A673 (cell line): ENCODE measurements around the gene SUPT5H. TPM values are rescaled to one million over a fixed set of nuclear protein-coding genes. Genes with fewer than 3 reads are reported as not detected.
A peak's percentile ranks its signal among the peaks of the same experiment; 100 is the strongest.

Experiments used
- BruUV-seq: library from RNA; stranded (reverse); fragments of 400-500 nt; replicated peaks from 2 replicates; lab custom pipeline; 2021; lab: Mats Ljungman, UMichigan
- CTCF ChIA-PET: fragments of 300-600 bp; sonication (Branson Sonifier 250); formaldehyde crosslinking; loops from one replicate; lab custom pipeline; 2022; ENCODE audit warnings: antibody characterized with exemption; lab: Charles Lee
- POLR2A ChIA-PET: fragments of 300-600 bp; sonication (Branson Sonifier 250); formaldehyde crosslinking; loops from one replicate; lab custom pipeline; 2022; ENCODE audit warnings: antibody characterized with exemption; ENCODE audit not compliant: low non-redundant PET; lab: Charles Lee
- DNase-seq: peaks from one replicate; pipeline ENCODE4 v3.0.0-alpha.2; 2015; ENCODE audit warnings: low spot score
- H3K27ac ChIP-seq: fragments of 200-600 bp; sonication (generic); 2 replicates; pipeline ENCODE4 v1.5.1; 2016; ENCODE audit warnings: mixed run types, low read depth, mild to moderate bottlenecking, mixed read lengths, antibody characterized with exemption, low read length; ENCODE audit not compliant: poor library complexity, severe bottlenecking
- H3K27me3 ChIP-seq: fragments of 200-600 bp; sonication (generic); replicated peaks from 2 replicates; pipeline ENCODE4 v1.6.1; 2017; ENCODE audit warnings: mixed run types, low read depth, mild to moderate bottlenecking, mixed read lengths, antibody characterized with exemption, low read length; ENCODE audit not compliant: insufficient read depth, poor library complexity
- H3K36me3 ChIP-seq: fragments of 200-600 bp; sonication (generic); 2 replicates; pipeline ENCODE4 v1.6.1; 2016; ENCODE audit warnings: mixed run types, mild to moderate bottlenecking, mixed read lengths, antibody characterized with exemption, low read length; ENCODE audit not compliant: insufficient read depth, poor library complexity, severe bottlenecking
- H3K4me1 ChIP-seq: fragments of 200-600 bp; sonication (generic); 2 replicates; pipeline ENCODE4 v1.6.1; 2017; ENCODE audit warnings: mixed run types, mild to moderate bottlenecking, mixed read lengths, antibody characterized with exemption, low read length; ENCODE audit not compliant: insufficient read depth, poor library complexity, severe bottlenecking
- H3K4me3 ChIP-seq: fragments of 200-600 bp; sonication (generic); 2 replicates; pipeline ENCODE4 v1.5.1; 2016; ENCODE audit warnings: low read depth, mixed run types, mild to moderate bottlenecking, mixed read lengths, low read length; ENCODE audit not compliant: poor library complexity, severe bottlenecking
- H3K9me3 ChIP-seq: fragments of 200-600 bp; sonication (generic); 2 replicates; pipeline ENCODE4 v1.6.1; 2016; ENCODE audit warnings: mixed run types, low read depth, mild to moderate bottlenecking, mixed read lengths, antibody characterized with exemption, low read length; ENCODE audit not compliant: poor library complexity, severe bottlenecking
- CTCF ChIP-seq: fragments of 300-800, 200-600 bp; sonication (generic); conservative IDR thresholded peaks from 2 replicates; pipeline ENCODE4 v1.5.1; 2017; ENCODE audit warnings: low read depth, mild to moderate bottlenecking, antibody characterized with exemption, low read length, moderate library complexity, mixed read lengths
- EZH2 ChIP-seq: fragments of 200-600 bp; sonication (generic); IDR thresholded peaks from 2 replicates; pipeline ENCODE4 v1.6.1; 2017; ENCODE audit warnings: borderline replicate concordance, low read depth, mild to moderate bottlenecking, mixed read lengths, antibody characterized with exemption, low read length; ENCODE audit not compliant: poor library complexity, severe bottlenecking
- intact Hi-C: fragments of 100-400 bp; cut with micrococcal nuclease; formaldehyde crosslinking; loops from one replicate; pipeline ENCODE4 v1.10.0; 2022; ENCODE audit not compliant: unreplicated experiment
- total RNA-seq: library from RNA; stranded (reverse); gene quantifications from 2 replicates; pipeline ENCODE4 v1.2.3, GENCODE V29; 2021

The SUPT5H gene
- total RNA-seq, 1 experiment from 2014 or later = 169 TPM

GRCh38 chr19:39410831-39411080, 34.6 kb upstream of the SUPT5H start:
- DNase-seq = no peak
- H3K9me3 ChIP-seq = no peaks in the 10 kb centered on the region
- peaks cover 44% of the 10 kb centered on the region for H3K4me1 ChIP-seq
- BruUV-seq = no TSS peak
- TF ChIP-seq CTCF = no peak
- no peak for TF ChIP-seq EZH2
- H3K27ac ChIP-seq = peak overlapping the region; percentile 93
- intact Hi-C loops = loop anchor here (5.0 kb wide), 1 partner anchor 288 kb away; no protein-coding TSS in a partner anchor
- ChIA-PET POLR2A (no interaction called here), CTCF (interaction anchor here (1.8 kb wide), 1 partner anchor 13 kb away, joined by 16 read pairs; no protein-coding TSS in a partner anchor)
- H3K27me3 ChIP-seq = no peaks in the 10 kb centered on the region
- H3K36me3 ChIP-seq = peaks cover 8% of the 10 kb centered on the region
- H3K4me3 ChIP-seq = no peak overlapping the region

GRCh38 chr19:39411081-39411831, 34.1 kb upstream of the SUPT5H start:
- Histone ChIP-seq H3K4me3 (peak overlapping the region; percentile 100), H3K27ac (peak overlapping the region; percentile 44), H3K27me3 (no peaks in the 10 kb centered on the region), H3K9me3 (no peaks in the 10 kb centered on the region), H3K36me3 (peaks cover 13% of the 10 kb centered on the region), H3K4me1 (peaks cover 46% of the 10 kb centered on the region)
- BruUV-seq = no TSS peak
- DNase-seq = no peak
- ChIA-PET CTCF (interaction anchor here (0.9 to 1.8 kb wide), 3 partner anchors 13 to 310 kb away, joined by 4 to 16 read pairs (median 4); partner anchors contain the start of gene RPS16), POLR2A (interaction anchor here (0.5 kb wide), 1 partner anchor 36 kb away, joined by 3 read pairs; no protein-coding TSS in a partner anchor)
- intact Hi-C loops = loop anchor here (5.0 kb wide), 1 partner anchor 289 kb away; no protein-coding TSS in a partner anchor
- no peak for TF ChIP-seq CTCF
- TF ChIP-seq EZH2 = no peak

- no peaks in the 10 kb centered on the region for H3K9me3 ChIP-seq
- H3K27me3 ChIP-seq = no peaks in the 10 kb centered on the region
- POLR2A ChIA-PET = interaction anchor here (0.5 kb wide), 1 partner anchor 35 kb away, joined by 3 read pairs; no protein-coding TSS in a partner anchor
- TF ChIP-seq CTCF = peak; percentile 98
- TF ChIP-seq EZH2 = no peak
- peaks cover 46% of the 10 kb centered on the region for H3K4me1 ChIP-seq
- DNase-seq = peak; percentile 95
- H3K27ac ChIP-seq = peak overlapping the region; percentile 44
- CTCF ChIA-PET = interaction anchor here (0.9 to 1.8 kb wide), 3 partner anchors 14 to 310 kb away, joined by 4 to 16 read pairs (median 4); partner anchors contain the start of gene RPS16
- H3K4me3 ChIP-seq = peak overlapping the region; percentile 100
- H3K36me3 ChIP-seq = peaks cover 17% of the 10 kb centered on the region
- intact Hi-C loops = loop anchor here (1.0 to 5.0 kb wide), 2 partner anchors 14 to 289 kb away; no protein-coding TSS in a partner anchor
- no TSS peak for BruUV-seq
Measured at GRCh38 chr19:39411832-39412099, 33.6 kb upstream of the SUPT5H start.
